Esophagus muscularis mucosa (tissue), 4 donors: ENCODE data around the gene ADGRA1. TPM values are rescaled to one million over a fixed set of nuclear protein-coding genes. Genes with fewer than 3 reads are reported as not detected.

ENCODE experiments used
- DNase-seq: peaks from one replicate; pipeline ENCODE4 v3.0.0-alpha.2; 2017; ENCODE audit errors: extremely low spot score
- H3K27ac ChIP-seq, 4 donors: fragments of 200-600 bp; sonication (generic); replicated peaks in 1 of 4; 1 replicate in 3 of 4; 2 replicates in 1 of 4; pipeline ENCODE4 v1.5.1; 2016 to 2019; ENCODE audit warnings: mild to moderate bottlenecking in 1 of 4
- H3K27me3 ChIP-seq, 4 donors: fragments of 200-600 bp; sonication (generic); one replicate each; pipeline versions ENCODE4 v1.5.1 to v1.6.0; 2016 to 2019
- H3K36me3 ChIP-seq, 4 donors: fragments of 200-600 bp; sonication (generic); one replicate each; pipeline ENCODE4 v1.5.1; 2016 to 2019
- H3K4me1 ChIP-seq, 4 donors: fragments of 200-600 bp; sonication (generic); one replicate each; pipeline ENCODE4 v1.5.1; 2016 to 2019
- H3K4me3 ChIP-seq, 4 donors: fragments of 200-600 bp; sonication (generic); 1 replicate in 2 of 4; 2 replicates in 2 of 4; pipeline ENCODE4 v1.5.1; 2016 to 2019; ENCODE audit warnings: mild to moderate bottlenecking in 4 of 4, moderate library complexity in 1 of 4
- H3K9me3 ChIP-seq, 4 donors: fragments of 200-600 bp; sonication (generic); 1 replicate in 3 of 4; 2 replicates in 1 of 4; pipeline ENCODE4 v1.5.1; 2016 to 2019
- EP300 ChIP-seq: sonication (generic); formaldehyde crosslinking; IDR thresholded peaks from one replicate; pipeline ENCODE4 v1.6.1; 2017; ENCODE audit warnings: antibody characterized with exemption
- POLR2A ChIP-seq: fragments of 450-650 bp; IDR thresholded peaks from one replicate; pipeline ENCODE4 v1.6.1; 2017; ENCODE audit warnings: antibody characterized with exemption, moderate library complexity, mild to moderate bottlenecking, low read depth
- POLR2AphosphoS5 ChIP-seq, 2 donors: sonication (generic); formaldehyde crosslinking; IDR thresholded peaks; one replicate each; pipeline ENCODE4 v1.6.1; 2017; ENCODE audit warnings: antibody characterized with exemption in 2 of 2
- WGBS: methylation state at CpG from one replicate; pipeline ENCODE4 v1.1.5; 2018; 5-methylcytosine and 5-hydroxymethylcytosine counted together
- intact Hi-C: fragments of 100-400 bp; cut with DNase I; formaldehyde crosslinking; loops from one replicate; pipeline ENCODE4 v1.15.1; 2023
- total RNA-seq, 4 donors: library from RNA; depleted of rRNA; stranded (reverse); fragments of >200 nt; gene quantifications; one replicate each; pipeline versions ENCODE4 v1.1.0 to v1.2.1, GENCODE V29; 2016
- TF ChIP-seq, protein P1 (sequence below), 3 experiments: fragments of 200-600 bp in 2 of 3; fragments of 450-650 bp in 1 of 3; sonication (generic) in 2 of 3; IDR thresholded peaks; one replicate each; pipeline ENCODE4 v1.5.1; 2017 to 2019; ENCODE audit warnings: antibody characterized with exemption in 3 of 3, mild to moderate bottlenecking in 2 of 3, moderate library complexity in 1 of 3

ADGRA1 gene
- total RNA-seq, 4 donors from 2014 or later, result under 0.01 to 0.06 TPM; not detected in 2

DNA sequence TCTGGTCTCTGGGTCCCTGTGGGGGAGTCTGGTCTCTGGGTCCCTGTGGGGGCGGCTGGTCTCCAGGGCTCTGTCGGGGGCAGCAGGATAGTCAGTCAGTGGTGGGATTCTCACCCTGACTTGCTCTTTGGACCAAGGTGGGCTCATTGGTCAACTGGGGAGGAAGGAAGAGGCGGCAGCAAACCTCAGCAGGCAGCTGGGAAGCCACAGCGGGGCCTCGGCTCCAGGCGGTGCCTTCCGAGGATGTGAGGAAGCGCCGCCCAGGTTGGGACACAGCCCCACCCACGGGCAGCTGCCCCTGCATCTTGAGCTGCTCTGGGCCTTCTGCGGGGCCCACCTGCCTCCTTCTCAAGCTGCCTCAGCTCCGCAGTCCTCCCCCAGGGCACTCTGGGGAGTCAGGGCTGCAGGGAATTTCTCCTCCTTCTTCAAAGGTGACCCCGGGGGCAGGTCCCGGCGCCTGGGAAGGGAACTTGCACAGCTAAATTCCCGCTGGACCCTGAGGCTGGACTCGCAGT is 51.9 kb downstream of the ADGRA1 start:
- H3K36me3 ChIP-seq, result no peaks in the 10 kb centered on the region
- no peak for DNase-seq
- H3K27me3 ChIP-seq, result peaks cover 0 to 62% (median 2%) of the 10 kb centered on the region in 4 donors
- no peaks in the 10 kb centered on the region for H3K9me3 ChIP-seq
- TF ChIP-seq, protein P1, sequence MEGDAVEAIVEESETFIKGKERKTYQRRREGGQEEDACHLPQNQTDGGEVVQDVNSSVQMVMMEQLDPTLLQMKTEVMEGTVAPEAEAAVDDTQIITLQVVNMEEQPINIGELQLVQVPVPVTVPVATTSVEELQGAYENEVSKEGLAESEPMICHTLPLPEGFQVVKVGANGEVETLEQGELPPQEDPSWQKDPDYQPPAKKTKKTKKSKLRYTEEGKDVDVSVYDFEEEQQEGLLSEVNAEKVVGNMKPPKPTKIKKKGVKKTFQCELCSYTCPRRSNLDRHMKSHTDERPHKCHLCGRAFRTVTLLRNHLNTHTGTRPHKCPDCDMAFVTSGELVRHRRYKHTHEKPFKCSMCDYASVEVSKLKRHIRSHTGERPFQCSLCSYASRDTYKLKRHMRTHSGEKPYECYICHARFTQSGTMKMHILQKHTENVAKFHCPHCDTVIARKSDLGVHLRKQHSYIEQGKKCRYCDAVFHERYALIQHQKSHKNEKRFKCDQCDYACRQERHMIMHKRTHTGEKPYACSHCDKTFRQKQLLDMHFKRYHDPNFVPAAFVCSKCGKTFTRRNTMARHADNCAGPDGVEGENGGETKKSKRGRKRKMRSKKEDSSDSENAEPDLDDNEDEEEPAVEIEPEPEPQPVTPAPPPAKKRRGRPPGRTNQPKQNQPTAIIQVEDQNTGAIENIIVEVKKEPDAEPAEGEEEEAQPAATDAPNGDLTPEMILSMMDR (IDR thresholded peaks at IDR 0.05), result no peak
- TF ChIP-seq POLR2A, result no peak
- TF ChIP-seq POLR2AphosphoS5 (IDR thresholded peaks at IDR 0.05), result no peak
- TF ChIP-seq EP300, result no peak
- no peak overlapping the region for H3K27ac ChIP-seq
- 58% methylated on average over 6 of the region's 17 CpGs for WGBS
- no peak overlapping the region for H3K4me3 ChIP-seq
- no peaks in the 10 kb centered on the region for H3K4me1 ChIP-seq
- intact Hi-C loops, result no loop called here

- no peak overlapping the region for H3K27ac ChIP-seq
- H3K9me3 ChIP-seq, result no peaks in the 10 kb centered on the region
- H3K4me3 ChIP-seq, result no peak overlapping the region
- intact Hi-C loops, result no loop called here
- H3K27me3 ChIP-seq, result peaks cover 0 to 72% (median 2%) of the 10 kb centered on the region in 4 donors
- 77% methylated on average over 23 of the region's 26 CpGs for WGBS
- no peak for DNase-seq
- H3K4me1 ChIP-seq, result no peaks in the 10 kb centered on the region
- TF ChIP-seq EP300 (no peak), POLR2AphosphoS5 (IDR thresholded peaks at IDR 0.05) (no peak), POLR2A (no peak)
- TF ChIP-seq, protein P1 (IDR thresholded peaks at IDR 0.05), result no peak
- H3K36me3 ChIP-seq, result no peaks in the 10 kb centered on the region
These were observed 52.9 kb downstream of the ADGRA1 start for GRCh38 chr10:133140417-133141143.

DNA sequence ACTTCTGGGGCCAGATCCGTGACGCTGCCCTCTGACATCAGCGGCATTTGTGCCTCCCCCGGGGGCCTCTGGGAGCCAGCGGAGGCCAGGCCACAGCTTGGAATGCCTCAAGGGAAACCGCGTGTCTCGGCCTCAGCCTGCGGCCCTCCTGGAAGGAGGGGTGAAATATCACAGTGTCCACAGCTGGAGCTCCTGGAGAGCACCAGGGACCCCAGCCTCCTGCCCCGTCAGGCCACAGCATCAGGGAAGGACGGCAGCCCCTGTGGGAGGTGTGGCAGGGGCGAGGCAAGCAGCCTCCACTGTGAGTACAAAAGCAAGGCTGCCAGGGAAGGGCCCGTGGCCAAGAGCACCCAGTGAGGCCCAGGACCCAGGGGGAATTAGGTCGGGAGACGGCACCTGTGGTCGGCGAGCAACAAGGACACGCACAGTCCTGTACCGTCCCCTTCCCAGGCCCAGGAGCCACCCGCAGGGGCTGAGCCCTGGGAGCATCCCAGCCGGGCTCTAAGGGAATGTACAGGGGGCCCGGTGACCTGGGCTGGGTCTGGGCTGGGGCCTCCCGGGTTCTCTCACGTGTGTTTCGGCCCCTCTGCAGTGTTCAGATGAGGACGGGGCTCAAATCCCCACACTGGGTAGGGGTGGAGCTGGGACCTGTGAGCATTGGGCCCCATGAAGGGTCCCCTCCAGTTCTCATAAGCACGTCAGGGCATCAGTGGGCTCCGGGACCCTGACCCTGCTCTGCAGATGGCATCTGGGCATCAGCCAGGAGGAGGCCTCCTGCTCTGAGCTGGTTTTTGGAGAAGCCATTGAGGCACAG is 53.6 kb downstream of the ADGRA1 start:
- H3K36me3 ChIP-seq, result no peaks in the 10 kb centered on the region
- peaks cover 0 to 76% (median 2%) of the 10 kb centered on the region in 4 donors for H3K27me3 ChIP-seq
- intact Hi-C loops, result no loop called here
- no peak for TF ChIP-seq POLR2A
- TF ChIP-seq POLR2AphosphoS5 (IDR thresholded peaks at IDR 0.05), result no peak
- TF ChIP-seq EP300, result no peak
- TF ChIP-seq, protein P1 (IDR thresholded peaks at IDR 0.05), result no peak
- 63% methylated on average over 10 of the region's 28 CpGs for WGBS
- H3K4me1 ChIP-seq, result no peaks in the 10 kb centered on the region
- H3K4me3 ChIP-seq, result no peak overlapping the region
- no peaks in the 10 kb centered on the region for H3K9me3 ChIP-seq
- no peak for DNase-seq
- no peak overlapping the region for H3K27ac ChIP-seq

GRCh38 chr10:133141958-133142340 is 54.2 kb downstream of the ADGRA1 start:
- Histone ChIP-seq H3K27me3 (peaks cover 0 to 82% (median 2%) of the 10 kb centered on the region in 4 donors), H3K36me3 (no peaks in the 10 kb centered on the region), H3K4me1 (no peaks in the 10 kb centered on the region), H3K9me3 (no peaks in the 10 kb centered on the region), H3K4me3 (no peak overlapping the region), H3K27ac (no peak overlapping the region)
- WGBS, result 66% methylated on average over 11 of the region's 27 CpGs
- TF ChIP-seq POLR2AphosphoS5 (IDR thresholded peaks at IDR 0.05) (no peak), EP300 (no peak), POLR2A (no peak)
- TF ChIP-seq, protein P1 (IDR thresholded peaks at IDR 0.05), result no peak
- intact Hi-C loops, result no loop called here
- DNase-seq, result no peak
